MM.1S (cell line): Measurements from ENCODE around the gene OGDHL.

ENCODE experiments used
- EZH2phosphoT487 ChIP-seq: fragments of 300-600 bp; sonication (generic); IDR thresholded peaks from 2 replicates; pipeline ENCODE4 v1.6.1; 2018; ENCODE audit warnings: antibody characterized with exemption, low read length
- TF ChIP-seq, protein P1 (sequence below): fragments of 300-600 bp; sonication (generic); IDR thresholded peaks from 2 replicates; pipeline ENCODE4 v1.5.1; 2016; ENCODE audit warnings: antibody characterized with exemption, low read length, mixed read lengths

- TF ChIP-seq, protein P1, sequence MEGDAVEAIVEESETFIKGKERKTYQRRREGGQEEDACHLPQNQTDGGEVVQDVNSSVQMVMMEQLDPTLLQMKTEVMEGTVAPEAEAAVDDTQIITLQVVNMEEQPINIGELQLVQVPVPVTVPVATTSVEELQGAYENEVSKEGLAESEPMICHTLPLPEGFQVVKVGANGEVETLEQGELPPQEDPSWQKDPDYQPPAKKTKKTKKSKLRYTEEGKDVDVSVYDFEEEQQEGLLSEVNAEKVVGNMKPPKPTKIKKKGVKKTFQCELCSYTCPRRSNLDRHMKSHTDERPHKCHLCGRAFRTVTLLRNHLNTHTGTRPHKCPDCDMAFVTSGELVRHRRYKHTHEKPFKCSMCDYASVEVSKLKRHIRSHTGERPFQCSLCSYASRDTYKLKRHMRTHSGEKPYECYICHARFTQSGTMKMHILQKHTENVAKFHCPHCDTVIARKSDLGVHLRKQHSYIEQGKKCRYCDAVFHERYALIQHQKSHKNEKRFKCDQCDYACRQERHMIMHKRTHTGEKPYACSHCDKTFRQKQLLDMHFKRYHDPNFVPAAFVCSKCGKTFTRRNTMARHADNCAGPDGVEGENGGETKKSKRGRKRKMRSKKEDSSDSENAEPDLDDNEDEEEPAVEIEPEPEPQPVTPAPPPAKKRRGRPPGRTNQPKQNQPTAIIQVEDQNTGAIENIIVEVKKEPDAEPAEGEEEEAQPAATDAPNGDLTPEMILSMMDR: no peak
- TF ChIP-seq EZH2phosphoT487: no peak
Observed at GRCh38 chr10:49776851-49777250, 14.7 kb upstream of the OGDHL start.
